ENCODE results near the gene DNAJA3. TPM values are rescaled to one million over a fixed set of nuclear protein-coding genes. Genes with fewer than 3 reads are reported as not detected.

The DNAJA3 gene
- total and polyA plus RNA-seq, 9 of the 15 experiments (the other 6 are each of a cell fraction or from before 2014, with no cell fraction given): 8.1 to 105 (median 79.0) TPM

GRCh38 chr16:4450931-4451519 is 25.4 kb downstream of the DNAJA3 start (continued):
- TF ChIP-seq AFF1 (IDR thresholded peaks at IDR 0.05; ENCODE audit: low read depth in 1 of 2, partially characterized antibody in 2 of 2) (no peak), NCOA1 (IDR thresholded peaks at IDR 0.05; ENCODE audit: low read depth) (no peak), EP400 (IDR thresholded peaks at IDR 0.05) (peak; percentile 31; the same call in 1 of the 2 replicates), NR2C1 (IDR thresholded peaks at IDR 0.05) (no peak), NR2C1 (tag; IDR thresholded peaks at IDR 0.05) (peak; percentile 85), ZNF75A (CRISPR knock-in tag; IDR thresholded peaks at IDR 0.05) (peak; percentile 68), TRIM28 (IDR thresholded peaks at IDR 0.05) (no peak), JUNB (CRISPR knock-in tag; conservative IDR thresholded peaks at IDR 0.05) (0 out of 2 replicates have a peak, but pooled peaks have one; percentile 18), ZNF311 (CRISPR knock-in tag; IDR thresholded peaks at IDR 0.05) (peak; percentile 92), FOSL1 (tag; conservative IDR thresholded peaks at IDR 0.05) (no peak; the same call in 1 of the 2 replicates), MYC (IDR thresholded peaks at IDR 0.05; ENCODE audit: low read depth, low read length) (peak; percentile 64; the same call in 1 of the 2 replicates), MYC (CRISPR knock-in tag; IDR thresholded peaks at IDR 0.05; ENCODE audit: borderline replicate concordance, low read depth) (peak; percentile 81; the same call in 1 of the 2 replicates), KLF6 (CRISPR knock-in tag; IDR thresholded peaks at IDR 0.05; ENCODE audit: borderline replicate concordance) (peak; percentile 91; the same call in 1 of the 2 replicates), ATF4 (CRISPR knock-in tag; IDR thresholded peaks at IDR 0.05) (peak; percentile 90), ZNF239 (CRISPR knock-in tag; IDR thresholded peaks at IDR 0.05) (peak; percentile 73), EP300 (IDR thresholded peaks at IDR 0.05; ENCODE audit: low read length) (peak; percentile 39; the same call in 1 of the 2 replicates), SMARCA4 (IDR thresholded peaks at IDR 0.05) (peak; percentile 44; the same call in 1 of the 2 replicates), ZNF79 (CRISPR knock-in tag; IDR thresholded peaks at IDR 0.05; ENCODE audit: low read depth) (peak; percentile 84), ZNF23 (CRISPR knock-in tag; IDR thresholded peaks at IDR 0.05) (no peak), NCOA6 (IDR thresholded peaks at IDR 0.05) (no peak), NFXL1 (CRISPR knock-in tag; IDR thresholded peaks at IDR 0.05) (peak; percentile 78; the same call in 1 of the 2 replicates), NR2F6 (CRISPR knock-in tag; IDR thresholded peaks at IDR 0.05) (0 out of 2 replicates have a peak, but pooled peaks have one; percentile 33), TRIM24 (IDR thresholded peaks at IDR 0.05) (peak in 1 of 2 experiments; percentile 29; a peak in 1 of 4 replicates)
- TF ChIP-seq, protein P1, sequence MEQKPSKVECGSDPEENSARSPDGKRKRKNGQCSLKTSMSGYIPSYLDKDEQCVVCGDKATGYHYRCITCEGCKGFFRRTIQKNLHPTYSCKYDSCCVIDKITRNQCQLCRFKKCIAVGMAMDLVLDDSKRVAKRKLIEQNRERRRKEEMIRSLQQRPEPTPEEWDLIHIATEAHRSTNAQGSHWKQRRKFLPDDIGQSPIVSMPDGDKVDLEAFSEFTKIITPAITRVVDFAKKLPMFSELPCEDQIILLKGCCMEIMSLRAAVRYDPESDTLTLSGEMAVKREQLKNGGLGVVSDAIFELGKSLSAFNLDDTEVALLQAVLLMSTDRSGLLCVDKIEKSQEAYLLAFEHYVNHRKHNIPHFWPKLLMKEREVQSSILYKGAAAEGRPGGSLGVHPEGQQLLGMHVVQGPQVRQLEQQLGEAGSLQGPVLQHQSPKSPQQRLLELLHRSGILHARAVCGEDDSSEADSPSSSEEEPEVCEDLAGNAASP (IDR thresholded peaks at IDR 0.05): no peak
